Measurements from ENCODE around the gene ST3GAL2. TPM values are rescaled to one million over a fixed set of nuclear protein-coding genes. Genes with fewer than 3 reads are reported as not detected.

Gene ST3GAL2, protein sequence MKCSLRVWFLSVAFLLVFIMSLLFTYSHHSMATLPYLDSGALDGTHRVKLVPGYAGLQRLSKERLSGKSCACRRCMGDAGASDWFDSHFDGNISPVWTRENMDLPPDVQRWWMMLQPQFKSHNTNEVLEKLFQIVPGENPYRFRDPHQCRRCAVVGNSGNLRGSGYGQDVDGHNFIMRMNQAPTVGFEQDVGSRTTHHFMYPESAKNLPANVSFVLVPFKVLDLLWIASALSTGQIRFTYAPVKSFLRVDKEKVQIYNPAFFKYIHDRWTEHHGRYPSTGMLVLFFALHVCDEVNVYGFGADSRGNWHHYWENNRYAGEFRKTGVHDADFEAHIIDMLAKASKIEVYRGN
- 37.6 TPM for polyA plus RNA-seq (2012; ENCODE audit: missing spikeins)

DNA sequence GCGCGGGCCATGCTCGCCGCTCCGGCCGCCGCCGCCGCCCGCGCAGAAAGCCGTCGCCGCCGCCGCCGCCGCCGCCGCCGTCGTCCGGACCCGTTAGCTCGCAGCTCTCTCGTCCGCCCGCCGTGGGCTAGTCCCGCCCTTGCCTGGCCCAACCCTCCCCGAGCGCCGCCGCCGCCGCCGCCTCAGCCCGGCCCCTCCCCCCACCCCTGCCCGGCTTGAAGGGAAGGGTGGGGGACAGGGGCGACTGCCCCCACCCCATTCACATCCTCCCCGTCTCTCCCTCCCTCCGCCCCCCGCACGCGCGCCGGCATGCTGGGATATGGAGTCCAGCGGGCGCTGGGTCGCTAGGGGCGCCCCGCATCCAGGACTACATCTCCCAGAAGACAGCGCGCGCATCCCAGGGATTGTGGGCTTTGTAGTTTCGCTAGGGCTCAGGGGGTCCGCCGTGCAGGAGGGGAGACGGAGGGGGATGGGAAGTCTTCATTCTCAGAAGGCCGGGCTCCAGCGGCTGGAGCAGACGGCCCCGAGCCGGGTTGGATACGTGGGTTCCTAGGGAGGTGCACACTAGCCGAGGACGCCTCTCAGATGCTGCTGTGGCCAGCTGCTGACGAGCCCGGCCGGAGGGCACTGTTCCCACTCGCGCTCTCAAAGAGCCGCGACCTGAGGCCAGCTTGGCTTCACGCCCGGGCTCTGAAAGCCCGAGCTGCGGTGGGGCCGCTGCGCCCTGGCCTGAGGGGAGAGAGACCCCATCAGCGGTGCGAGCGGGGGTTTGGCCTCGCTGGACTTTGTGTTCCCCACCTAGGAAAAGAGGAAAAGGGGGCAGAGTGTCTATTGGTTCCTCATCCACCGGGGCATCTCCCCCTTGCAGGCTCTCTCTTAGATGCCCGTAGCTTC is at the start of gene ST3GAL2:
Gene ST3GAL2, minus strand, starts transcription at position 132 of the 894 bp plus-strand sequence. CDS start 40,570 bp downstream, outside the sequence.
- TF ChIP-seq TAF1 (IDR thresholded peaks at IDR 0.05; ENCODE audit: borderline replicate concordance, low read depth, low read length): 0 out of 2 replicates have a peak, but pooled peaks have one; percentile 34
- TF ChIP-seq POLR2AphosphoS5 (IDR thresholded peaks at IDR 0.05; ENCODE audit: low read depth, low read length): no peak
- no peak for TF ChIP-seq POLR2A (IDR thresholded peaks at IDR 0.05; ENCODE audit: low read depth, low read length)
- DNase-seq (ENCODE audit: insufficient read length): peak; percentile 95
- FAIRE-seq: peak; percentile 84

DNA sequence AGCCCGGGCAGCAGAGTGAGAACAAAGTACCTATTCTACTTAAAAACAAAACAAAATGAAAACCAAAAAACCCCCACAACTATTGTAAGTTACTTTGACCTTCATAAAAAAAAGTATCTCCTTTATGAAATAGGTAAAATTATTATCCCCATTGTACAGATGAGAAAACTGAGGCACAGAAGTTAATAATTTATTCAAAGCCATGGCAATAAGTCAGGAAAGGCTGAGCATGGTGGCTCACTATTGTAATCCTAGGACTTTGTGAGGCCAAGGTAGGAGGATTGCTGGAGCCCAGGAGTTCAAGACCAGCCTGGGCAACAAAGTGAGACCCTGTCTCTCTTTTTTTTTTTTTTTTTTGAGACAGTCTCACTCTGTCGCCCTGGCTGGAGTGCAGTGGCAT is 46.0 kb upstream of the ST3GAL2 start:
- TF ChIP-seq POLR2A (IDR thresholded peaks at IDR 0.05; ENCODE audit: low read depth, low read length) (no peak), TAF1 (IDR thresholded peaks at IDR 0.05; ENCODE audit: borderline replicate concordance, low read depth, low read length) (no peak), POLR2AphosphoS5 (IDR thresholded peaks at IDR 0.05; ENCODE audit: low read depth, low read length) (no peak)
- FAIRE-seq: no peak

DNA sequence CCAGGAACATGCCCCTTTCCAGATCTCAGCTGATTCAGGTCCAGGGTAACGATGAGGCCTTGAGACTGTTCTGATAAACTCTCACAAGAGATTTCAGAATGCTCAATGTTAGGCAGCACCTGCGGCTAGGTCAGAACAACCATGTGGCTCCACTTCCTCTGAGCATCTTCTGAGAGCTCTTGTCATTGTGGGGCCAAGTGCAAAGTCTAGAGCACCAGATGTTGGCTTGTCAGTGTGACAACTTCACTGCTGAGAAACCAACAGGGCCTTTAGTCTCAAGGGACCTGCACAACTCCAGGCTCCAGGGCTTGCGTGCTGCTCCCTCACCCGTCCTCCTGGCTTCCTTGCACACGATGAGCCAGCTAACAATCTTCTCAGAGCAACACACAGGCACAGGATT is 44.5 kb upstream of the ST3GAL2 start:
- FAIRE-seq: peak; percentile 74
- TF ChIP-seq POLR2A (IDR thresholded peaks at IDR 0.05; ENCODE audit: low read depth, low read length): no peak
- no peak for TF ChIP-seq POLR2AphosphoS5 (IDR thresholded peaks at IDR 0.05; ENCODE audit: low read depth, low read length)
- TF ChIP-seq TAF1 (IDR thresholded peaks at IDR 0.05; ENCODE audit: borderline replicate concordance, low read depth, low read length): no peak
- no peak for DNase-seq (ENCODE audit: insufficient read length)

More for the DNA sequence above, 46.0 kb upstream of the ST3GAL2 start:
- no peak for DNase-seq (ENCODE audit: insufficient read length)

DNA sequence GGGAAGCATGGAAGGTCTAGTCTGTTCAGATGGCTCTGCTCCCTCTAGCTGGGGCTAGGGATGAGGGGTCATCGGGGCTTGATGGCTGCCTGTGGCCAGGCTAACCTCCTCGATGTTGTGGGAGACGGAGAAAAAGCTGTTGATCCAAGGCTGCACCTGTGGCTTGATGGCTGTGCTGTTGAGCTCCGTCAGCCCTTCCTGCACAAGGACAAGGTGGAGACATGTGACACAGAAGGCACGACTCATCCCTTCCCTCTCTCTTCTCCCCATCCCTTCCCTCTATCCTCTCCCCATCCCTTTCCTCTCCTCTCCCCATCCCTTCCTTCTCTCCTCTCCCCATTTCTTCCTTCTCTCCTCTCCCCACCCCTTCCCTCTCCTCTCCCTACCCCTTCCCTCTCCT is 43.7 kb upstream of the ST3GAL2 start:
- no peak for DNase-seq (ENCODE audit: insufficient read length)
- FAIRE-seq: no peak
- no peak for TF ChIP-seq POLR2AphosphoS5 (IDR thresholded peaks at IDR 0.05; ENCODE audit: low read depth, low read length)
- TF ChIP-seq TAF1 (IDR thresholded peaks at IDR 0.05; ENCODE audit: borderline replicate concordance, low read depth, low read length): no peak
- TF ChIP-seq POLR2A (IDR thresholded peaks at IDR 0.05; ENCODE audit: low read depth, low read length): no peak

DNA sequence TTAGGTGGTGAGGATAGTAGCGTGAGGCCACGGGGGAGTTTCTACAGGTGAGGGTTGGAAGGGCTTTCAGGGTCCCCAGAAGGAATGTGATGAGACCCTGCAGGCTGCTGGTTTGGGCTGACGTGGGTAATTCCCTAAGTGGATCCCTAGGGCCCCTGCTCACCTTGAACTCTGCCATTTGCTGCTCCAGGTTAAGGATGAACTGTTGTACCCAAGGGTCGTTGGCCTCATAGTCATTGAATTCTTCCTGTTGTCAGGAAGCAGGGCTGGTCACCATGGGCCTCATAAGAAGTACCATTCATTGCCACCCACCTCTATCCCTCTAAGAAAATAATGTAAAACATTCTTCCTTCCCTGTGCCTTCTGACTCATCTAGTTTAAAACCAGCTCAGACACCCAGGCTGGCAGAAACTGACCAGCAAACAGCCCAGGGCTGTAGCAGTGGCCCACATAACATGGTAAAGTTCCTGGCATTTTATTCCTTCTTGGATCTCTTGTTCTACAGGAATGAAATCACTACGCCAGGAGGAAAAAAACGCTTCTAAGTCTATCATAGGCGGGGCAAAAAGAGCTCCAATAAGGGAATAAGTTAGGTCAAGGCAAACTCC is 43.1 kb upstream of the ST3GAL2 start:
- FAIRE-seq (no peak), DNase-seq (ENCODE audit: insufficient read length) (no peak)
- TF ChIP-seq TAF1 (IDR thresholded peaks at IDR 0.05; ENCODE audit: borderline replicate concordance, low read depth, low read length) (no peak), POLR2AphosphoS5 (IDR thresholded peaks at IDR 0.05; ENCODE audit: low read depth, low read length) (no peak), POLR2A (IDR thresholded peaks at IDR 0.05; ENCODE audit: low read depth, low read length) (no peak)

DNA sequence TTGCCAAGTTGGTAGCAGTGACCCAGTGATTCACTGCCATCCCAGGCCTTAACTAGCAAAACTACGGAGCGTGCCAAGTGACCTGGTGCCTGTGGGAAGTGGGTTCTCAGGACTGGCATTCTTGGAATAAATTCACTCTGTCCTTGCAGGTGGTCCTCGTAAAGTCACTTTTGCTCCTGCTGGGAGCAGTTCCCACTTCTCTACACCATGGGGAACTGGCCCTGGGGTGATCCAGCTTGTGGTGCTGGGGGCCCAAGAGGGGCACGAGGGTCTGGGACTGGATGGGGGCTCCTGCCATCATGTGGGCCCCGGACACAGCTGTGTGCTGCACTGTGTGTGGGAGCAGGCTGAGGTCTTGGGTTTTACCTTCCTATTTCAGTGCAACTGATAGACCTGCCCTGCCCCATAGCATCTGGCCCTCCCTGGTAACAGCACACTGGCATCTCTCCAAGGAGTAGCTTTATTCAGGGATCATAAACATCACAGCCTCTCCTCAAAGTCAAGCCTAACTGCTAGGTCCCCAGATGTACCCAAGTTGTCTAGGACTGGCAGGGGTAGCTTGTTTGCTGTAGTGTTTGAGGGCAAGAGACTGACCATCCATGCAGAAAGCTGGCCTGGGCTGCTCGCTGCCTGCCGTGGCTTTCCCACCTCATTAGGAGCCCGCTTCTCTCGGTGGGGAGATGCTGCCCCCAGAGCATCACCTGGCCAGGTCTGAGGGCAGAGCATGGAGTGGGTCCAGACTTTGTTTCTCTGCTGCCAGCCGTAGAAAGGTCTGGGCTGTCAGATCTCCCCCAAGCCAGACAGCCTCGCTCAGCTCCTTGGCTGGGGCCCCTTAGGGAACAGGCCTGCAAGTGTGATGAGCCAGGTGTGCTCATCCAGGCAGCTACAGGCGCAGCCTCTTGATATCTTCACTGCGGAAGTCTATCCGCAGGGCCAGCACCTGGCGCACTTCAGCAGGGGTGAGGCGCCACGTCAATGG is 41.5 kb upstream of the ST3GAL2 start:
- TF ChIP-seq POLR2AphosphoS5 (IDR thresholded peaks at IDR 0.05; ENCODE audit: low read depth, low read length): no peak
- no peak for TF ChIP-seq POLR2A (IDR thresholded peaks at IDR 0.05; ENCODE audit: low read depth, low read length)
- TF ChIP-seq TAF1 (IDR thresholded peaks at IDR 0.05; ENCODE audit: borderline replicate concordance, low read depth, low read length): no peak
- DNase-seq (ENCODE audit: insufficient read length) (no peak), FAIRE-seq (no peak)

DNA sequence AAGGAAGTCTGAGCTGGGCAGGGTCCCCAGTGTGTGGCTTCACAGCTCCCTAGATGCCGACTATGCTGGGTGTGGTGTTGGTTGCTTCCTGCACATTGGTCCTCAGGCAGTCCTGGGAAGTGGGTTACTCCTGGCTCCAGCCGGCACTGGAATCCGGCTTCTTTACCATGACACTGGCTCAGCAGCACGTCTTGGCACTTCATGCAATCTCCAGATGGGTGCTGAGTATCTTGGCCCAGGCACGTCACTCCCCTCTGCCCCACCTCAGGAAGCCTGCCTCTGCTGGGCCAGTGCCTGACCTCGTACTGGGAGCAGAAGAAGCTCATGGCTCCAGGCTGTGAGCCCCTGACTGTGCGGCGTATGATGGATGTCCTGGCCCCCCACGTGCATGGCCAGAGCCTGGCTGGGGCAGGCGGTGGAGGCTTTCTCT is 40.0 kb upstream of the ST3GAL2 start:
- TF ChIP-seq TAF1 (IDR thresholded peaks at IDR 0.05; ENCODE audit: borderline replicate concordance, low read depth, low read length): no peak
- TF ChIP-seq POLR2A (IDR thresholded peaks at IDR 0.05; ENCODE audit: low read depth, low read length): no peak
- TF ChIP-seq POLR2AphosphoS5 (IDR thresholded peaks at IDR 0.05; ENCODE audit: low read depth, low read length): no peak
- no peak for FAIRE-seq
- no peak for DNase-seq (ENCODE audit: insufficient read length)

DNA sequence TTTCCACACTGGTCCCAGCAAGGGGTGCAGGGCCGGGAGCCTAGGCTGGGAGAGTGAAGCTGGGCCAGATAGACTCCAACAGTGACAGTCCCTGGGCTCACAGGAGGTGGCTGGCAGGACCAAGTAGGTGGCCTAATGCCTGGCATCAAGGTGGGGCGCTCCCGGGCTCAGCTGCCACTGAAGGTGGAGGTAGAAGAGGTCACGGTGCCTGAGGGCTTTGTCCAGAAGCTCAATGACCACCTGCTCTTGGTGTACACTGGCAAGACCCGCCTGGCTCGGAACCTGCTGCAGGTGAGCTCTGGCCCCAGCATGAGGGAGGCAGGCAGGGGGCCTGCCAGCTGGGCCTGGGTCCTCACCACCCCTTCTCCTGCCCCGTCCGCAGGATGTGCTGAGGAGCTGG is 39.3 kb upstream of the ST3GAL2 start:
- no peak for DNase-seq (ENCODE audit: insufficient read length)
- FAIRE-seq: no peak
- TF ChIP-seq POLR2A (IDR thresholded peaks at IDR 0.05; ENCODE audit: low read depth, low read length): no peak
- TF ChIP-seq POLR2AphosphoS5 (IDR thresholded peaks at IDR 0.05; ENCODE audit: low read depth, low read length): no peak
- TF ChIP-seq TAF1 (IDR thresholded peaks at IDR 0.05; ENCODE audit: borderline replicate concordance, low read depth, low read length): no peak

DNA sequence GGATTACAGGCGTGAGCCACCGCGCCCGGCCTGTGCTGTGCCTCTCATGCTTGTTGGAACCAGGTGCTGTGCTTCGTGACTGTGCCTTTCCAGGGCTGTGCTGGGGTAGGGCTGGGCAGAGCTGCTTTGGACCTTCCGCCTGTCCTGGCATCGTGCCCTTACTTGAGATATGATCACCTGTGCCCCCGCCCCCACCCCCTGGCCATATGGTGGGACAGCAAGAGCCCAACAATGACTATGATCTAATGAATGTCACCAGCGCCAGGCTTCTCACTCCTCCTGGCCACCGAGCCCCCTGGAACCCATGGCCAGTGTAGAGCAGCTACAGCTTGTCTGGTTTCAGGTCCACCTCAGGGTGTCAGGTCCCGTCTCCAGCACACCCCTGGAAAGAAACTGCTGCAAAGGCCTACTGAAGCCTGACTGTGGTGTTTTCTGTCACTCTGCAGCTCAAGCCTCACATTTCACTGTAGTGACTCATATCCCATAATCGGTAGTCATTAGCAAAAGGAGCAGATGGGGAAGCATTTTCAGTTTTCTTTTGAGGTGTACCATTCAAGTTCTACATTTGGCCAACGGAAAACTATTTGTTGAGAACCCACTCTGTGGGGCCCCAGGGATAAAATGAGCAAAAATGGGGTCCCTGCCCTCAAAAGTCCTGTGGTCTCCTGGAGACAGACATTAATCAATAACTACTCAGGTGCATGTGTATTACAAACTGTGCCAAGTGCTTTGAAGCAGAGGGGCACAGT is 37.5 kb upstream of the ST3GAL2 start:
- TF ChIP-seq POLR2A (IDR thresholded peaks at IDR 0.05; ENCODE audit: low read depth, low read length): peak; percentile 48; the same call in 1 of the 2 replicates
- peak; percentile 51; the same call in 1 of the 2 replicates for TF ChIP-seq POLR2AphosphoS5 (IDR thresholded peaks at IDR 0.05; ENCODE audit: low read depth, low read length)
- no peak for TF ChIP-seq TAF1 (IDR thresholded peaks at IDR 0.05; ENCODE audit: borderline replicate concordance, low read depth, low read length)
- peak; percentile 96 for DNase-seq (ENCODE audit: insufficient read length)
- FAIRE-seq: peak; percentile 99
